Nephron (organoid): Measurements from ENCODE around the gene POC1B.

Experiments used
- H3K27ac Mint-ChIP-seq, 3 experiments: 2 replicates each; pipeline ENCODE4 v1.8.0; 2020; ENCODE audit warnings: mixed read lengths in 3 of 3, mild to moderate bottlenecking in 2 of 3, moderate library complexity in 1 of 3
- H3K27me3 Mint-ChIP-seq: 2 replicates; pipeline ENCODE4 v1.8.0; 2021; ENCODE audit warnings: low read depth, mild to moderate bottlenecking, moderate library complexity, mixed read lengths
- H3K36me3 Mint-ChIP-seq: 2 replicates; pipeline ENCODE4 v1.8.0; 2020; ENCODE audit warnings: low read depth, mixed read lengths
- H3K4me1 Mint-ChIP-seq: 2 replicates; pipeline ENCODE4 v1.8.0; 2020; ENCODE audit warnings: mixed read lengths
- H3K4me3 Mint-ChIP-seq, 3 experiments: 2 replicates each; pipeline ENCODE4 v1.8.0; 2020; ENCODE audit warnings: mild to moderate bottlenecking in 3 of 3, mixed read lengths in 3 of 3, moderate library complexity in 2 of 3
- H3K9me3 Mint-ChIP-seq: 2 replicates; pipeline ENCODE4 v1.8.0; 2020; ENCODE audit warnings: mixed read lengths
- CTCF ChIP-seq, 3 experiments: fragments of 200-600 bp; sonication (generic); IDR thresholded peaks; one replicate each; pipeline ENCODE4 v1.5.0; 2021; ENCODE audit warnings: antibody characterized with exemption in 3 of 3; ENCODE audit not compliant: unreplicated experiment in 3 of 3

Gene POC1B

DNA sequence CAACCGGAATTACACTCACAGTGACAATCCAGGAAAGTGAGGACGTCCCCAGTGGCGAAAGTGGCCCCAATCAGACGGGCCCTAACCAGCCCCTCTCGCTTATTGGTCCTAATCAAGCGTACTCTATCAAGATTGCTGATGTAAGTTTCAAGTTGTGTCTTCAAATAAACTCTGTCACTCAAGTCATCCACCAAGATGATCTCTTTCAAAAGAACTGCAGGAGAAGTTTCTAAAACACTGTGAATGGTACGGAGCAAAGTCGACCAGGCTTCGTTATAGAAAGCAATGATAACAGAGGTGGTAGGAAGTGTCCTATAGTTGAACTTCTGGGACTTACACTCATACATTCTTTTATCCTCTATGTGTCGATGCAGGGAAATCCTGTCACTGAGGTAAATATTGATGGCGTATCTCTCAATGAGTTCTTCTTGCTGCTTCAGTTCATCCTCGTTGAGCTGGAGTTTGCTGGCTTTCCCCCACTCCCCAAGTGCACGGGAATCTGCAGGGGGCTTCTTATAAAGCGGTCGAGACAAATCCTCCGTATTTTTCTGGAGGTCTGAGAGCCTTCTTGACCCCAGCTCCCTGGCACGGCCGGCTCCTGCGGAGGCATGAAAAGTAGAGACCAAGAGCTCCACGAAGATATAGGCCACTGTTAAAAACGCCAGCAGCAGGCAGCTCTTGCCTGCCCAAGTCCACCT, 1.9 kb downstream of the POC1B start:
- Mint-ChIP-seq H3K27me3 (no peaks in the 10 kb centered on the region), H3K36me3 (peaks cover 18% of the 10 kb centered on the region), H3K27ac (peak overlapping the region; percentile 92 to 97 (median 97)), H3K4me1 (peaks cover 37% of the 10 kb centered on the region), H3K4me3 (peak overlapping the region; percentile 92 to 99 (median 95)), H3K9me3 (no peaks in the 10 kb centered on the region)
- TF ChIP-seq CTCF (IDR thresholded peaks at IDR 0.05; ENCODE audit: unreplicated experiment in 3 of 3) = no peak

- H3K27me3 Mint-ChIP-seq = no peaks in the 10 kb centered on the region
- H3K4me3 Mint-ChIP-seq = peak overlapping the region; percentile 92 to 99 (median 95)
- peaks cover 18% of the 10 kb centered on the region for H3K36me3 Mint-ChIP-seq
- H3K9me3 Mint-ChIP-seq = no peaks in the 10 kb centered on the region
- peaks cover 37% of the 10 kb centered on the region for H3K4me1 Mint-ChIP-seq
- H3K27ac Mint-ChIP-seq = peak overlapping the region; percentile 92 to 97 (median 97)
- TF ChIP-seq CTCF (IDR thresholded peaks at IDR 0.05; ENCODE audit: unreplicated experiment in 3 of 3) = no peak
These were observed 2.5 kb downstream of the POC1B start for GRCh38 chr12:89523393-89523792.

DNA sequence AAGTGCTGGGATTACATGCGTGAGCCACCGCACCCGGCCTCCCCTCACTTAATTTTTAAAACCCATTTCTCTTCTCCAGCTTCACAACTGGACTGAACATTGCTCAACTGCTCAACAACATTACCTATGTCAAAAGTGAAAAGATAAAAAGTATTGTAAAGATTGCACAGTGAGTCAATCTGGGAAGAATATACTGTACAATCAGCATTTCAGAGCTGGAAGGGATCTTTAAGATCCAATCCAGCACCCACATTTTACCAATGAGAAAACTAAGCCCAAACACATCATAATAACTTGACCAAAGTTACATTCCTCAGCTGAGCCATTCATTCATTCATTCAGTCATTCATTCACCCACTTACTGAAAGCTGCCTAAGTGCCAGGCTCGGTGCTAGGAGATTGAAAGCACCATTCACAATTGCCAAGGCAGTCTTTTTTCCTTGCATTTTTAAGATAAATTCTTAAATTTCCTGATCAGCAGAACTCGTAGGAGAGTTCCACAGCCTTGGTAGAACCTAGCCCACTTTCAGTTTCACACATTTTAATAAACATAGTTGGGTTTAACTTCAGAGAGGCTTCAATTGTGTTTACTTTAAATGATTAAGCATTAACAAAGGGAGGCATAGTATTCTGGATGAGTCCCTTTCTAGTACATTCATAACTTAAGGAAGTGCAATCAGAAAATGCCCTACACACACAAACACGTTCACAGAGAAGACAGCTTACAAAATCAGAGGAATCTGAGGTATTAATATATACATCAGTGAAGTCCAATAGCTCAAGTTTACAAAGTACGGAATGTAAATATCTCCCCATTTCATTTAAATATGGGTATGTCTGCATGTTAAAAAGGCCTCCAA, 4.3 kb downstream of the POC1B start:
- no peaks in the 10 kb centered on the region for H3K27me3 Mint-ChIP-seq
- H3K4me1 Mint-ChIP-seq = peaks cover 37% of the 10 kb centered on the region
- peaks cover 18% of the 10 kb centered on the region for H3K36me3 Mint-ChIP-seq
- no peaks in the 10 kb centered on the region for H3K9me3 Mint-ChIP-seq
- TF ChIP-seq CTCF (IDR thresholded peaks at IDR 0.05; ENCODE audit: unreplicated experiment in 3 of 3) = no peak
- H3K4me3 Mint-ChIP-seq = peak overlapping the region; percentile 24 to 66 (median 56)
- H3K27ac Mint-ChIP-seq = no peak overlapping the region

DNA sequence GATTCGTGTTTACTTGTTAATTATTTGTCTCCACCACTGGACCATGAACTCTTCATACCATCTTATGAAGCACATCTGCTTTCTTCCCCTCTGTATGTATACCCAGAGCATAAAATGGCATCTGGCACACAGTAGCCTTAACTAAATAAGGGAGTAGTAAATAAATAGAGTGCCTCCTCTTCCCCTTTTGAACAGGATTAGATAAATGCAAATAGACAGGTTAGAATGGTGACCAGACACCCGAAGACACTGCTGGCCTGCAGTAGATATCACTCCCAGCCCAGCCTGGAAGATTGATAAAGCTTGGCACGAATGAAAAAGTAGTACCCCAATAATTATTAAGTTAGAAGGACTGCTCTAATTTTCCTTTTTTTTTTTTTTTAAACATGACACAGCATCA, 8.1 kb downstream of the POC1B start:
- H3K27ac Mint-ChIP-seq = no peak overlapping the region
- peaks cover 5% of the 10 kb centered on the region for H3K36me3 Mint-ChIP-seq
- no peak for TF ChIP-seq CTCF (IDR thresholded peaks at IDR 0.05; ENCODE audit: unreplicated experiment in 3 of 3)
- no peaks in the 10 kb centered on the region for H3K9me3 Mint-ChIP-seq
- no peaks in the 10 kb centered on the region for H3K27me3 Mint-ChIP-seq
- H3K4me3 Mint-ChIP-seq = no peak overlapping the region
- peaks cover 11% of the 10 kb centered on the region for H3K4me1 Mint-ChIP-seq

- Mint-ChIP-seq H3K27ac (no peak overlapping the region), H3K36me3 (peaks cover 3% of the 10 kb centered on the region), H3K27me3 (no peaks in the 10 kb centered on the region), H3K4me1 (peaks cover 5% of the 10 kb centered on the region), H3K9me3 (no peaks in the 10 kb centered on the region), H3K4me3 (no peak overlapping the region)
- TF ChIP-seq CTCF (IDR thresholded peaks at IDR 0.05; ENCODE audit: unreplicated experiment in 3 of 3) = no peak
These were observed 9.2 kb downstream of the POC1B start for GRCh38 chr12:89516633-89517032.
